ENCODE data around the gene AGER. TPM values are rescaled to one million over a fixed set of nuclear protein-coding genes. Genes with fewer than 3 reads are reported as not detected.

Gene AGER
- total RNA-seq, 2 donors from 2014 or later: 29.8 to 35.2 TPM

DNA sequence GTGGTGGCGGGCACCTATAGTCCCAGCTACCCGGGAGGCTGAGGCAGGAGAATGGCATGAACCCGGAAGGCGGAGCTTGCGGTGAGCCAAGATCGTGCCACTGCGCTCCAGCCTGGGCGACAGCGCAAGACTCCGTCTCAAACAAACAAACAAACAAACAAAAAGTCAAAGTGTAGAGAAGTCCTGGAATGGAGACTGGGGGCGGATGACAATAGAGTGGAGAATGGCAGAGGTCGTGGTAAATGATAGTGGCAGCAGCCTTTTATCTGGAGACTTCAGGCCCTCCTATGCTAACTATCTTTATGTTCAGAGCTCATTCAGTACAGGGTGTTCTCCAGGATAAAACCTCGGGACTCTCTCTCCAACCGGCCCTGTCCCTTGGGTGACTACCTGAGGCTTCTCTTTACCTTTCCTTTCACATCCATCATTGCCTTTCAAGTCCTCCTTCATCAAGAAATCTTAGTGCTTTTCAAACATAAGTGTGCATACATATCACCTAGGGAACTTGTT, 52.6 kb downstream of the AGER start:
- Histone ChIP-seq H3K4me1 (ENCODE audit: control insufficient read depth, insufficient read depth, low read length) (peaks cover 9% of the 10 kb centered on the region), H3K4me3 (ENCODE audit: low read length) (no peak overlapping the region), H3K27me3 (ENCODE audit: control insufficient read depth, insufficient read depth, low read length, poor library complexity, severe bottlenecking) (no peaks in the 10 kb centered on the region), H3K36me3 (ENCODE audit: control insufficient read depth, insufficient read depth, low read length) (no peaks in the 10 kb centered on the region), H3K27ac (ENCODE audit: low read depth, low read length) (no peak overlapping the region), H3K9me3 (ENCODE audit: control insufficient read depth, low read length) (no peaks in the 10 kb centered on the region), H3K9ac (ENCODE audit: extremely low read depth, low read length, poor library complexity, severe bottlenecking) (no peak overlapping the region)
- 87 to 91% methylated on average over 3 to 14 of the region's 14 CpGs for WGBS, 2 experiments (ENCODE audit: insufficient coverage in 1 of 2, insufficient read length in 1 of 2)
- H3K27ac Mint-ChIP-seq: no peak overlapping the region
- peaks cover 21% of the 10 kb centered on the region for H3K4me1 Mint-ChIP-seq
- H3K36me3 Mint-ChIP-seq (ENCODE audit: low read depth): peaks cover 2% of the 10 kb centered on the region
- no peaks in the 10 kb centered on the region for H3K9me3 Mint-ChIP-seq
- peaks cover 20% of the 10 kb centered on the region for H3K27me3 Mint-ChIP-seq (ENCODE audit: insufficient read depth)
- no peak for DNase-seq
- no peak overlapping the region for H3K4me3 Mint-ChIP-seq
- TF ChIP-seq, protein P1, sequence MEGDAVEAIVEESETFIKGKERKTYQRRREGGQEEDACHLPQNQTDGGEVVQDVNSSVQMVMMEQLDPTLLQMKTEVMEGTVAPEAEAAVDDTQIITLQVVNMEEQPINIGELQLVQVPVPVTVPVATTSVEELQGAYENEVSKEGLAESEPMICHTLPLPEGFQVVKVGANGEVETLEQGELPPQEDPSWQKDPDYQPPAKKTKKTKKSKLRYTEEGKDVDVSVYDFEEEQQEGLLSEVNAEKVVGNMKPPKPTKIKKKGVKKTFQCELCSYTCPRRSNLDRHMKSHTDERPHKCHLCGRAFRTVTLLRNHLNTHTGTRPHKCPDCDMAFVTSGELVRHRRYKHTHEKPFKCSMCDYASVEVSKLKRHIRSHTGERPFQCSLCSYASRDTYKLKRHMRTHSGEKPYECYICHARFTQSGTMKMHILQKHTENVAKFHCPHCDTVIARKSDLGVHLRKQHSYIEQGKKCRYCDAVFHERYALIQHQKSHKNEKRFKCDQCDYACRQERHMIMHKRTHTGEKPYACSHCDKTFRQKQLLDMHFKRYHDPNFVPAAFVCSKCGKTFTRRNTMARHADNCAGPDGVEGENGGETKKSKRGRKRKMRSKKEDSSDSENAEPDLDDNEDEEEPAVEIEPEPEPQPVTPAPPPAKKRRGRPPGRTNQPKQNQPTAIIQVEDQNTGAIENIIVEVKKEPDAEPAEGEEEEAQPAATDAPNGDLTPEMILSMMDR (conservative IDR thresholded peaks at IDR 0.05): no peak

Small RNA genes within 50 kb of the gene (microRNA-seq; reads per million reads assigned to microRNA genes)
- gene MIR6721 (ENCODE audit: borderline microRNAs expressed) (2.4 reads per million, percentile 14 among the genes with 10 or more reads in this experiment), gene MIR6833 (ENCODE audit: borderline microRNAs expressed) (not detected)

Other genes with a start within 250 kb of the AGER start
- under 1 TPM; 0.51 to 0.66 TPM for gene CFB, start 238.2 kb downstream of the AGER start, total RNA-seq
- 100 to 1,000 TPM in 1 of 2 donors, 10 to 100 TPM in 1; 90.3 to 132 TPM for gene NELFE, start 225.3 kb downstream of the AGER start, total RNA-seq
- gene SKIC2, start 225.1 kb downstream of the AGER start, total RNA-seq: 100 to 1,000 TPM in 1 of 2 donors, 10 to 100 TPM in 1; 95.8 to 103 TPM
- gene DXO, start 212.1 kb downstream of the AGER start, total RNA-seq: 10 to 100 TPM; 19.2 to 22.3 TPM
- 1 to 10 TPM; 4.5 to 6.2 TPM for gene C4A, start 202.2 kb downstream of the AGER start, total RNA-seq
- gene C4B, start 169.5 kb downstream of the AGER start, total RNA-seq: 1 to 10 TPM; 3.7 to 5.5 TPM
- under 1 TPM in 1 of 2 donors, not detected in 1; 0.35 TPM for gene CYP21A2, start 145.8 kb downstream of the AGER start, total RNA-seq
- gene TNXB, start 74.9 kb downstream of the AGER start, total RNA-seq: 1 to 10 TPM; 4.0 to 9.3 TPM
- gene ATF6B, start 56.0 kb downstream of the AGER start, total RNA-seq: 10 to 100 TPM; 54.5 to 60.3 TPM
- 1 to 10 TPM; 9.2 to 9.6 TPM for gene FKBPL, start 54.0 kb downstream of the AGER start, total RNA-seq
- gene PRRT1, start 32.3 kb downstream of the AGER start, total RNA-seq: 1 to 10 TPM; 2.0 to 3.0 TPM
- gene PPT2, start 30.1 kb downstream of the AGER start, total RNA-seq: 10 to 100 TPM; 51.1 to 65.3 TPM
- gene EGFL8, start 19.7 kb downstream of the AGER start, total RNA-seq: 10 to 100 TPM; 27.9 to 39.6 TPM
- gene AGPAT1, start 8.2 kb downstream of the AGER start, total RNA-seq: 100 to 1,000 TPM; 124 to 147 TPM
- gene RNF5, start 5.8 kb downstream of the AGER start, total RNA-seq: 10 to 100 TPM; 68.0 to 71.3 TPM
- 100 to 1,000 TPM; 246 to 263 TPM for gene PBX2, start 5.9 kb upstream of the AGER start, total RNA-seq
- gene GPSM3, start 8.4 kb upstream of the AGER start, total RNA-seq: 10 to 100 TPM; 12.9 to 25.0 TPM
- 1 to 10 TPM; 2.1 to 2.5 TPM for gene NOTCH4, start 39.8 kb upstream of the AGER start, total RNA-seq
- gene TSBP1, start 187.7 kb upstream of the AGER start, total RNA-seq: not detected
- gene BTNL2, start 222.9 kb upstream of the AGER start, total RNA-seq: not detected

Data from endodermal cell (in vitro differentiated cells).